Activated CD8-positive, alpha-beta memory T cell treated with anti-CD3 and anti-CD28 coated beads, Interleukin-2, amount 50 U/mL, for 4 hours (primary cell): ENCODE measurements around the gene ZNF432.

Experiments
- DNase-seq: peaks from one replicate; pipeline ENCODE4 v3.0.0-alpha.2; 2020

The ZNF432 gene

GRCh38 chr19:52007806-52008557 is 40.7 kb downstream of the ZNF432 start, which contains the start of gene ZNF615:
ZNF615 (minus strand) TSS chr19:52008211; CDS start chr19:52003711, 4,500 bp downstream.
- peak; percentile 87 for DNase-seq

GRCh38 chr19:52007451-52007805 is 41.2 kb downstream of the ZNF432 start:
- DNase-seq, result no peak

- no peak for DNase-seq
Observed at GRCh38 chr19:51994048-51994644, 54.5 kb downstream of the ZNF432 start.

GRCh38 chr19:51993422-51993821 is 55.2 kb downstream of the ZNF432 start:
- no peak for DNase-seq

- DNase-seq, result peak; percentile 84
Observed at GRCh38 chr19:51986309-51987291, 62.0 kb downstream of the ZNF432 start, which contains the start of gene ZNF350. ZNF350 (minus strand) TSS chr19:51986840; CDS start chr19:51974360, 12,480 bp downstream.

- no peak for DNase-seq
Observed at GRCh38 chr19:51983361-51983760, 65.3 kb downstream of the ZNF432 start.
